PC-9 (cell line): ENCODE measurements around the gene ZBTB43.

Experiments used
- CTCF ChIP-seq: fragments of 200-600 bp; sonication (generic); conservative IDR thresholded peaks from 2 replicates; pipeline ENCODE4 v1.6.1; 2017; ENCODE audit warnings: mixed run types, antibody characterized with exemption, mild to moderate bottlenecking, moderate library complexity
- EZH2 ChIP-seq: fragments of 200-600 bp; sonication (generic); IDR thresholded peaks from 2 replicates; pipeline ENCODE4 v1.8.0; 2017; ENCODE audit warnings: antibody characterized with exemption, low read depth

GRCh38 chr9:126822278-126822677 lies 17.4 kb downstream of the ZBTB43 start:
- TF ChIP-seq EZH2 (no peak), CTCF (no peak)
